Measurements from ENCODE around the gene NSUN2. TPM values are rescaled to one million over a fixed set of nuclear protein-coding genes. Genes with fewer than 3 reads are reported as not detected.
"Not testable (repeated sequence)": the region's sequence is repeated elsewhere in the genome, so short reads cannot be mapped to it uniquely, and the experiment has no call there.

The NSUN2 gene
- total RNA-seq, 2 experiments from 2014 or later: 79.8 to 111 TPM

GRCh38 chr5:6581559-6582426, 51.1 kb downstream of the NSUN2 start:
- ATAC-seq: no peak
- Mint-ChIP-seq H3K27me3 (peaks cover 58% of the 10 kb centered on the region), H3K27ac (no peak overlapping the region), H3K36me3 (no peaks in the 10 kb centered on the region), H3K9me3 (ENCODE audit: low read depth) (no peaks in the 10 kb centered on the region), H3K4me1 (peaks cover 6% of the 10 kb centered on the region), H3K4me3 (no peak overlapping the region)
- CTCF ChIA-PET: no interaction called here
- peak; percentile 29 for DNase-seq

- H3K4me3 Mint-ChIP-seq: no peak overlapping the region
- peaks cover 6% of the 10 kb centered on the region for H3K4me1 Mint-ChIP-seq
- peaks cover 58% of the 10 kb centered on the region for H3K27me3 Mint-ChIP-seq
- H3K27ac Mint-ChIP-seq: no peak overlapping the region
- DNase-seq (no peak), ATAC-seq (no peak)
- CTCF ChIA-PET: no interaction called here
- H3K9me3 Mint-ChIP-seq (ENCODE audit: low read depth): no peaks in the 10 kb centered on the region
- H3K36me3 Mint-ChIP-seq: no peaks in the 10 kb centered on the region
Measured at GRCh38 chr5:6581090-6581489, 51.8 kb downstream of the NSUN2 start.

- H3K4me1 Mint-ChIP-seq: no peaks in the 10 kb centered on the region
- CTCF ChIA-PET: no interaction called here
Measured at GRCh38 chr5:6579535-6579934, 53.3 kb downstream of the NSUN2 start.

GRCh38 chr5:6578676-6579343, 54.0 kb downstream of the NSUN2 start:
- Mint-ChIP-seq H3K27me3 (peaks cover 38% of the 10 kb centered on the region), H3K27ac (no peak overlapping the region), H3K4me3 (no peak overlapping the region), H3K9me3 (ENCODE audit: low read depth) (no peaks in the 10 kb centered on the region), H3K4me1 (no peaks in the 10 kb centered on the region), H3K36me3 (no peaks in the 10 kb centered on the region)
- CTCF ChIA-PET: no interaction called here
- ATAC-seq: no peak
- DNase-seq: peak; percentile 8

More at GRCh38 chr5:6579535-6579934, 53.3 kb downstream of the NSUN2 start:
- no peak for ATAC-seq
- Mint-ChIP-seq H3K27me3 (peaks cover 45% of the 10 kb centered on the region), H3K36me3 (no peaks in the 10 kb centered on the region), H3K4me3 (no peak overlapping the region), H3K27ac (no peak overlapping the region), H3K9me3 (ENCODE audit: low read depth) (no peaks in the 10 kb centered on the region)
- DNase-seq: peak; percentile 28

GRCh38 chr5:6576861-6577501, 55.9 kb downstream of the NSUN2 start:
- ATAC-seq (no peak), DNase-seq (peak; percentile 41)
- Mint-ChIP-seq H3K36me3 (no peaks in the 10 kb centered on the region), H3K27me3 (peaks cover 25% of the 10 kb centered on the region), H3K27ac (no peak overlapping the region), H3K9me3 (ENCODE audit: low read depth) (no peaks in the 10 kb centered on the region), H3K4me1 (no peaks in the 10 kb centered on the region), H3K4me3 (no peak overlapping the region)
- CTCF ChIA-PET: interaction anchor here (1.1 to 1.4 kb wide), 2 partner anchors 10 to 1086 kb away, joined by 3 read pairs; no protein-coding TSS in a partner anchor

DNA sequence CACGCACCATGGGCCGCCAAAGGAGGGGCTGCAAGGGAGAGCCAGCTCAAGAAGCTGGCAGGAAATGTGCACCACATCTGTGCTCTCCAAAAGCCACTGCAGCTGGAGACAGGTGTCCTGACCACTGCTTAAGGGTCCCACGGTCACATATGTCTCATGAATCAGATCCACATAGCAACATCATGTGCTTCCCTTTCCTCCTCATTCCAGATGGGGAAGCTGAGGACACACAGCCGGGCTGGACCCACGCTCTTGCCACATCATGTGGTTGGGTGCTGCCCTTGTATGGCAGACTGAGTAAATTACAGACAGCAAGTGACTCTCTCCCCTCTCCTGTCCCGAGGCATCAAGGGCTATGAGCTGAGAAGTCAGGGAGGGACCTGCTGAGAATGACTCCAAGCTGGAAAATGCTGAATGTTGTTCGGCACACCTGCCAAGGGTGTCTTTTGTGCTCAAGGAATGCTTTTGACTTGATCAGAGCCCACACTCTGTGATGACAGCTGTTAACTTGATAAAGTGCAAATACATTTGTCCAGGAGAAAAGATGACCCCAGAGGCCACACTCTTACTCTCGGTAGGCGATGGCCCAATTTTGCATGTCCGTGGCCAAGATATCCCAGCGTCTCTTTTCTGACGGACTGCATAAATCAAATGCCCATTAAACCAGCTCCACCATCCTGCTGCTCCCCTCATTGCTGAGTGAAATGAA, 58.2 kb downstream of the NSUN2 start:
- Mint-ChIP-seq H3K36me3 (no peaks in the 10 kb centered on the region), H3K27me3 (peaks cover 9% of the 10 kb centered on the region), H3K4me3 (no peak overlapping the region), H3K27ac (no peak overlapping the region), H3K4me1 (no peaks in the 10 kb centered on the region), H3K9me3 (ENCODE audit: low read depth) (no peaks in the 10 kb centered on the region)
- CTCF ChIA-PET: no interaction called here
- DNase-seq (peak; percentile 38), ATAC-seq (no peak)

DNA sequence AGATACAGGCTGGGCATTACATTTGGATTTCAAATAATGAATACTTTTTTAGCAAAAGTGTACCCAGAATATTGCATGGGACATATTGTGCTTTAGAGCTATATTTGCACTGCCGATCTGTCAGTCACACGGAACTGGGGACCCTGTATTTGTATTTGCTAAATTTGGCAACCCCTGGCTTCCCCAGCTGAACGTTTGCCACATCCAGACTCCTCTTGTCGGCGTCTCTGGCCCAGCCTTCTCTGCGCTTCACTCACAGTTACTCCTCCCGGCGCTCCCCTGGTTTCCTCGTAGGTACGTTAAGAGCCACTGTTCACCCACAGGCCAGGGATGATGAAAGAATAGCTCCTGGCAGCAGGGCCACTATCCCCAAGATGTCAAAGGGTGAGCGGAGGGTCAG, 58.7 kb downstream of the NSUN2 start:
- ATAC-seq (no peak), DNase-seq (no peak)
- no peaks in the 10 kb centered on the region for H3K9me3 Mint-ChIP-seq (ENCODE audit: low read depth)
- H3K4me3 Mint-ChIP-seq: no peak overlapping the region
- H3K27ac Mint-ChIP-seq: no peak overlapping the region
- no peaks in the 10 kb centered on the region for H3K36me3 Mint-ChIP-seq
- CTCF ChIA-PET: no interaction called here
- no peaks in the 10 kb centered on the region for H3K4me1 Mint-ChIP-seq
- peaks cover 8% of the 10 kb centered on the region for H3K27me3 Mint-ChIP-seq

GRCh38 chr5:6573651-6574101, 59.2 kb downstream of the NSUN2 start:
- H3K36me3 Mint-ChIP-seq: no peaks in the 10 kb centered on the region
- no peaks in the 10 kb centered on the region for H3K9me3 Mint-ChIP-seq (ENCODE audit: low read depth)

GRCh38 chr5:6572825-6573380, 59.9 kb downstream of the NSUN2 start:
- no peak for ATAC-seq
- Mint-ChIP-seq H3K36me3 (no peaks in the 10 kb centered on the region), H3K4me1 (no peaks in the 10 kb centered on the region), H3K4me3 (no peak overlapping the region), H3K27ac (no peak overlapping the region), H3K27me3 (peaks cover 8% of the 10 kb centered on the region), H3K9me3 (ENCODE audit: low read depth) (no peaks in the 10 kb centered on the region)
- CTCF ChIA-PET: no interaction called here
- DNase-seq: peak; percentile 22

More at GRCh38 chr5:6573651-6574101, 59.2 kb downstream of the NSUN2 start:
- Mint-ChIP-seq H3K4me3 (no peak overlapping the region), H3K27me3 (peaks cover 7% of the 10 kb centered on the region), H3K27ac (no peak overlapping the region), H3K4me1 (no peaks in the 10 kb centered on the region)
- no peak for ATAC-seq
- peak; percentile 14 for DNase-seq
- CTCF ChIA-PET: no interaction called here

DNA sequence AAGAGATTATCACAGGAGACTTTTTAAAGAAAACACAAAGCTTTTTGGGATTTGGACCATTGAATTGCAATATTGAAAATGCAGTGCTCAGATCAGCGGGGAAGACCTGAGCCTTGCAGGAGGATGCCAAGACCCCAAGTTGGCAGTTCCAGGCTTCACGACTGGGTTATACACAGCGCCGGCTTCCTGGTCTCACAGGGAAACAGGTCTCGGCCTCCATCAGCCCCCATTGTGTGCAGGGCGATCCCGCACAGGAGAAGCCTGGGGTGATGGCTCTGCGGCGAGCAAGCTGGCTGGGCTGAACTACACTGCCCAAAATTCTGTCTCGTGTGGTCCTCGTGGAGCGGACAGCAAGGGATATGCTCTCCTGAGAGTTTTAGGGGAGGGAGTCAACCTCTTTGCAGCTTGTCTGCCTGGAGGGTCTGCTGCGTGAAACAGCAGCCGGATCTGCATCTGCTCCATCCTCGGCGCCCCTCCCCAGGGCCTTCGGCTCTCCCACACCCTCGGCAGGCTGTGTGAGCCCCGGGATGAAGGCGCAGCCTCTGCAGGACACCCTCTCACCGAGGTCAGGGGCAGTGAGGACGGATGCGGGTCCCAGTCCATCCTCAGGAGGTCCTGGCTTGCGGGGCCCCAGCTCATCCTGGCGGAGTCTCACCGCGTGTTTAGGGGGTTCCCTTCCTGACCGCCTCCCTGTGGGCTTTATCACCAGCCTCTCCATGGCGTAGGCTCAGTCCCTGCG, 60.6 kb downstream of the NSUN2 start:
- Mint-ChIP-seq H3K9me3 (ENCODE audit: low read depth) (no peaks in the 10 kb centered on the region), H3K36me3 (no peaks in the 10 kb centered on the region), H3K4me1 (no peaks in the 10 kb centered on the region), H3K27me3 (peaks cover 8% of the 10 kb centered on the region), H3K27ac (no peak overlapping the region), H3K4me3 (no peak overlapping the region)
- ATAC-seq (no peak), DNase-seq (peak; percentile 29)
- CTCF ChIA-PET: no interaction called here

GRCh38 chr5:6571607-6572006, 61.2 kb downstream of the NSUN2 start:
- ATAC-seq; H3K27ac Mint-ChIP-seq; CTCF ChIA-PET; H3K36me3 Mint-ChIP-seq; H3K9me3 Mint-ChIP-seq (ENCODE audit: low read depth); DNase-seq; H3K4me1 Mint-ChIP-seq; H3K4me3 Mint-ChIP-seq; H3K27me3 Mint-ChIP-seq: not testable (repeated sequence)

DNA sequence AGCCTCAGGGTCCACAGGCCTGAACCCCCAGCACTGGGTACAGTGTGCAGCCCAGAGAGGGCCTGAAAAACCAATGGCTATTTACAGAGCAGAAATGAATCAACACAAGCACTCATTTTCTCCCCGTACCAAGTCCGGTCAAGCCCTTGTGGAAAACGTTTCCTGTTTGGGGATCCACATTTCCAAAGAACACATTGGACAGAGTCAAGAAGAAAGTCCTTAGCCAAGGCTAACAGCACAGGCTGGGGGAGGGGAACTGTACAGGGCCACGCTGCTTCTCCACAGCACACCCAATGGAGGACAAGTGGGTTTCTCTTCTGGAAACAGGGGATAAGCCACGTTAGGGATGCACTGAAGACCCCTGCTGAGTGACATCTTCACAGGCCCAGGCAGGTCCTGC, 62.3 kb downstream of the NSUN2 start:
- ATAC-seq (no peak), DNase-seq (peak; percentile 30)
- H3K36me3 Mint-ChIP-seq: no peaks in the 10 kb centered on the region
- CTCF ChIA-PET: no interaction called here
- H3K4me3 Mint-ChIP-seq: no peak overlapping the region
- no peaks in the 10 kb centered on the region for H3K9me3 Mint-ChIP-seq (ENCODE audit: low read depth)
- peaks cover 5% of the 10 kb centered on the region for H3K27me3 Mint-ChIP-seq
- no peak overlapping the region for H3K27ac Mint-ChIP-seq
- H3K4me1 Mint-ChIP-seq: no peaks in the 10 kb centered on the region

Data from activated CD8-positive, alpha-beta memory T cell treated with anti-CD3 and anti-CD28 coated beads, Interleukin-2, amount 10 ng/mL, durations not matched to agents 7 days and 5 days (primary cell).